Osteocyte (in vitro differentiated cells): ENCODE data around the gene C4orf17. TPM values are rescaled to one million over a fixed set of nuclear protein-coding genes. Genes with fewer than 3 reads are reported as not detected.

Source experiments
- DNase-seq: peaks from one replicate; pipeline ENCODE4 v3.0.0; 2021; ENCODE audit warnings: mixed read lengths; ENCODE audit not compliant: unreplicated experiment; ENCODE audit errors: extremely low spot score
- H3K27ac Mint-ChIP-seq: one replicate; pipeline ENCODE4 v1.8.0; 2021; ENCODE audit warnings: mild to moderate bottlenecking, mixed read lengths; ENCODE audit not compliant: unreplicated experiment
- H3K27me3 Mint-ChIP-seq: one replicate; pipeline ENCODE4 v1.8.0; 2021; ENCODE audit warnings: mixed read lengths; ENCODE audit not compliant: unreplicated experiment
- H3K36me3 Mint-ChIP-seq: one replicate; pipeline ENCODE4 v1.8.0; 2021; ENCODE audit warnings: mixed read lengths; ENCODE audit not compliant: unreplicated experiment
- H3K4me1 Mint-ChIP-seq: one replicate; pipeline ENCODE4 v1.8.0; 2021; ENCODE audit warnings: mixed read lengths; ENCODE audit not compliant: unreplicated experiment
- H3K4me3 Mint-ChIP-seq: one replicate; pipeline ENCODE4 v1.8.0; 2021; ENCODE audit warnings: mild to moderate bottlenecking, moderate library complexity, mixed read lengths; ENCODE audit not compliant: unreplicated experiment
- H3K9me3 Mint-ChIP-seq: one replicate; pipeline ENCODE4 v1.8.0; 2021; ENCODE audit warnings: mixed read lengths; ENCODE audit not compliant: unreplicated experiment
- CTCF ChIP-seq: fragments of 200-600 bp; sonication (generic); IDR thresholded peaks from 2 replicates; pipeline ENCODE4 v1.5.0; 2021; ENCODE audit warnings: antibody characterized with exemption, mild to moderate bottlenecking, moderate library complexity
- total RNA-seq: library from RNA; stranded (reverse); gene quantifications from 2 replicates; pipeline ENCODE4 v1.2.1, GENCODE V29; 2021

The C4orf17 gene
- total RNA-seq, 1 donor from 2014 or later: not detected

GRCh38 chr4:99563310-99564186 is 52.7 kb downstream of the C4orf17 start, which contains the start of gene TRMT10A:
TSS of gene TRMT10A (minus strand) at chr4:99564039. CDS start at chr4:99559338, 4,701 bp downstream.
- Mint-ChIP-seq H3K9me3 (no peaks in the 10 kb centered on the region), H3K27ac (peak within 1 kb of the TSS; percentile 99), H3K4me1 (peaks cover 17% of the 10 kb centered on the region), H3K36me3 (no peaks in the 10 kb centered on the region), H3K27me3 (peaks cover 28% of the 10 kb centered on the region), H3K4me3 (peak within 1 kb of the TSS; percentile 95)
- DNase-seq: peak; percentile 98
- TF ChIP-seq CTCF: peak; percentile 16

GRCh38 chr4:99564921-99565320 is 54.1 kb downstream of the C4orf17 start:
- H3K4me1 Mint-ChIP-seq: peaks cover 17% of the 10 kb centered on the region
- H3K27me3 Mint-ChIP-seq: peaks cover 37% of the 10 kb centered on the region
- H3K27ac Mint-ChIP-seq: no peak overlapping the region
- no peaks in the 10 kb centered on the region for H3K9me3 Mint-ChIP-seq
- no peak for DNase-seq
- peak overlapping the region; percentile 49 for H3K4me3 Mint-ChIP-seq
- no peak for TF ChIP-seq CTCF
- H3K36me3 Mint-ChIP-seq: no peaks in the 10 kb centered on the region

GRCh38 chr4:99571883-99572282 is 61.1 kb downstream of the C4orf17 start:
- no peak for DNase-seq
- no peak for TF ChIP-seq CTCF

GRCh38 chr4:99572527-99573240 is 61.9 kb downstream of the C4orf17 start:
- H3K36me3 Mint-ChIP-seq: no peaks in the 10 kb centered on the region
- H3K4me3 Mint-ChIP-seq: no peak overlapping the region
- DNase-seq: no peak
- H3K4me1 Mint-ChIP-seq: no peaks in the 10 kb centered on the region
- peaks cover 51% of the 10 kb centered on the region for H3K27me3 Mint-ChIP-seq
- H3K9me3 Mint-ChIP-seq: no peaks in the 10 kb centered on the region
- no peak for TF ChIP-seq CTCF
- no peak overlapping the region for H3K27ac Mint-ChIP-seq

More at GRCh38 chr4:99571883-99572282, 61.1 kb downstream of the C4orf17 start:
- Mint-ChIP-seq H3K36me3 (no peaks in the 10 kb centered on the region), H3K9me3 (no peaks in the 10 kb centered on the region), H3K27me3 (peaks cover 54% of the 10 kb centered on the region), H3K4me3 (no peak overlapping the region), H3K4me1 (no peaks in the 10 kb centered on the region), H3K27ac (no peak overlapping the region)
